ENCODE data around the gene HLA-DMA. TPM values are rescaled to one million over a fixed set of nuclear protein-coding genes. Genes with fewer than 3 reads are reported as not detected.

Gene HLA-DMA
- total and polyA plus RNA-seq, 2 of the 8 experiments (the other 6 are each of a cell fraction or from before 2014, with no cell fraction given): 13.3 to 23.1 TPM

- Histone ChIP-seq H3K4me1 (replicated peaks in 1 of 4; ENCODE audit: control insufficient read depth in 3 of 4, insufficient read depth in 4 of 4, low read length in 3 of 4) (peaks cover 0 to 11% (median 6%) of the 10 kb centered on the region in 4 experiments; a peak in 5 of 7 replicates), H4K8ac (ENCODE audit: extremely low read depth, insufficient read depth, low read length) (no peak overlapping the region), H2BK15ac (ENCODE audit: low read length) (no peak overlapping the region), H3K4me2 (ENCODE audit: insufficient read depth in 1 of 2, low read depth in 2 of 2, low read length in 2 of 2) (no peak overlapping the region), H3K9ac (replicated peaks in 1 of 4; ENCODE audit: extremely low read depth in 1 of 4, low read depth in 3 of 4, low read length in 3 of 4) (no peak overlapping the region), H3K9me3 (ENCODE audit: insufficient read depth in 2 of 2, low read depth in 1 of 2, low read length in 1 of 2) (no peaks in the 10 kb centered on the region; a peak in 1 of 4 replicates), H4K91ac (replicated peaks; ENCODE audit: insufficient read length, low read length) (no peak overlapping the region), H2BK12ac (ENCODE audit: low read depth, low read length) (no peak overlapping the region), H3K23ac (ENCODE audit: insufficient read length) (no peak overlapping the region), H2AFZ (ENCODE audit: low read length) (no peak overlapping the region), H2AK5ac (ENCODE audit: low read depth, low read length) (no peak overlapping the region), H3K4me3 (ENCODE audit: extremely low read depth in 1 of 4, insufficient read depth in 2 of 4, low read depth in 3 of 4, low read length in 4 of 4) (no peak overlapping the region), H3K4ac (replicated peaks; ENCODE audit: insufficient read length, low read depth, low read length) (no peak overlapping the region), H4K20me1 (replicated peaks in 1 of 2; ENCODE audit: control insufficient read depth in 1 of 2, insufficient read depth in 2 of 2, low read length in 2 of 2) (peaks cover 61 to 67% of the 10 kb centered on the region in 2 experiments), H3K79me1 (ENCODE audit: low read depth, low read length) (peaks cover 11% of the 10 kb centered on the region), H3K18ac (ENCODE audit: extremely low read depth, low read length) (no peak overlapping the region), H2BK5ac (ENCODE audit: low read depth, low read length) (no peak overlapping the region), H2BK120ac (replicated peaks; ENCODE audit: low read depth, low read length) (no peak overlapping the region), H2BK20ac (ENCODE audit: low read length) (no peak overlapping the region), H3K79me2 (ENCODE audit: control insufficient read depth in 1 of 2, insufficient read depth in 2 of 2, low read length in 2 of 2) (peaks cover 37 to 68% of the 10 kb centered on the region in 2 experiments), H4K5ac (ENCODE audit: insufficient read length, low read depth, low read length) (no peak overlapping the region), H3K14ac (ENCODE audit: insufficient read length) (no peak overlapping the region), H3K27ac (ENCODE audit: low read depth, low read length) (no peak overlapping the region), H3K23me2 (ENCODE audit: low read depth, low read length) (peaks cover 14% of the 10 kb centered on the region), H3K27me3 (replicated peaks in 1 of 4; ENCODE audit: control insufficient read depth in 3 of 4, extremely low read depth in 1 of 4, insufficient read depth in 3 of 4, low read length in 3 of 4) (no peaks in the 10 kb centered on the region), H3K36me3 (ENCODE audit: control insufficient read depth in 2 of 4, insufficient read depth in 4 of 4, low read length in 3 of 4) (peaks cover 61 to 93% (median 78%) of the 10 kb centered on the region in 4 experiments), H3K56ac (replicated peaks; ENCODE audit: insufficient read length, low read depth, low read length) (no peak overlapping the region)
- ChIA-PET POLR2A (ENCODE audit: partially characterized antibody) (interaction anchor here (0.6 to 33.3 kb wide), 8 partner anchors 2 to 434 kb away, joined by 3 to 1158 read pairs (median 4); partner anchors contain the start of genes B3GALT4, BRD2, HLA-DMA and RING1), CTCF (ENCODE audit: partially characterized antibody) (interaction anchor here (0.7 to 1.4 kb wide), 2 partner anchors 25 to 92 kb away, joined by 3 to 4 read pairs; partner anchors contain the start of gene HLA-DMA)
- FAIRE-seq (no peak), DNase-seq (ENCODE audit: low read depth in 1 of 2, low spot score in 2 of 2) (no peak)
- no peak for TF ChIP-seq SRF (IDR thresholded peaks at IDR 0.05; ENCODE audit: low read depth, low read length)
- TF ChIP-seq POLR2A (IDR thresholded peaks at IDR 0.05; ENCODE audit: control extremely low read depth in 1 of 2, low read depth in 2 of 2, low read length in 2 of 2): peak in 1 of 2 experiments; percentile 12; a peak in 1 of 3 replicates
- 98% methylated on average over 7 of the region's 7 CpGs; no CpG with 5 or more reads in 1 of the 2 experiments for WGBS, 2 experiments (ENCODE audit: extremely low coverage in 1 of 2, insufficient coverage in 1 of 2, insufficient read length in 1 of 2, insufficient replicate concordance in 2 of 2, low coverage in 1 of 2, low lambda C conversion rate in 2 of 2, missing lambda C conversion rate in 1 of 2)
Observed at GRCh38 chr6:32977953-32978324, 25.0 kb upstream of the HLA-DMA start.

Measured in H1 (cell line).